ENCODE measurements around the gene DDA1. TPM values are rescaled to one million over a fixed set of nuclear protein-coding genes. Genes with fewer than 3 reads are reported as not detected.

The DDA1 gene
- total and polyA plus RNA-seq, 2 of the 13 experiments (the other 11 are each of a cell fraction or from before 2014, with no cell fraction given): 24.5 to 26.0 TPM

GRCh38 chr19:17358395-17358794, 49.0 kb downstream of the DDA1 start (continued):
- TF ChIP-seq ZEB1 (IDR thresholded peaks at IDR 0.05; ENCODE audit: insufficient replicate concordance, low read depth) (no peak), FOXA3 (CRISPR knock-in tag; IDR thresholded peaks at IDR 0.05) (no peak), SMAD9 (CRISPR knock-in tag; IDR thresholded peaks at IDR 0.05) (no peak), ZNF317 (CRISPR knock-in tag; IDR thresholded peaks at IDR 0.05) (no peak), CENPBD1 (CRISPR knock-in tag; IDR thresholded peaks at IDR 0.05; ENCODE audit: borderline replicate concordance, low read depth) (no peak), ZNF24 (IDR thresholded peaks at IDR 0.05) (no peak), CBX5 (CRISPR knock-in tag; IDR thresholded peaks at IDR 0.05; ENCODE audit: borderline replicate concordance) (no peak)
- TF ChIP-seq, protein P1, sequence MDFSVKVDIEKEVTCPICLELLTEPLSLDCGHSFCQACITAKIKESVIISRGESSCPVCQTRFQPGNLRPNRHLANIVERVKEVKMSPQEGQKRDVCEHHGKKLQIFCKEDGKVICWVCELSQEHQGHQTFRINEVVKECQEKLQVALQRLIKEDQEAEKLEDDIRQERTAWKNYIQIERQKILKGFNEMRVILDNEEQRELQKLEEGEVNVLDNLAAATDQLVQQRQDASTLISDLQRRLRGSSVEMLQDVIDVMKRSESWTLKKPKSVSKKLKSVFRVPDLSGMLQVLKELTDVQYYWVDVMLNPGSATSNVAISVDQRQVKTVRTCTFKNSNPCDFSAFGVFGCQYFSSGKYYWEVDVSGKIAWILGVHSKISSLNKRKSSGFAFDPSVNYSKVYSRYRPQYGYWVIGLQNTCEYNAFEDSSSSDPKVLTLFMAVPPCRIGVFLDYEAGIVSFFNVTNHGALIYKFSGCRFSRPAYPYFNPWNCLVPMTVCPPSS (IDR thresholded peaks at IDR 0.05): no peak

DNA sequence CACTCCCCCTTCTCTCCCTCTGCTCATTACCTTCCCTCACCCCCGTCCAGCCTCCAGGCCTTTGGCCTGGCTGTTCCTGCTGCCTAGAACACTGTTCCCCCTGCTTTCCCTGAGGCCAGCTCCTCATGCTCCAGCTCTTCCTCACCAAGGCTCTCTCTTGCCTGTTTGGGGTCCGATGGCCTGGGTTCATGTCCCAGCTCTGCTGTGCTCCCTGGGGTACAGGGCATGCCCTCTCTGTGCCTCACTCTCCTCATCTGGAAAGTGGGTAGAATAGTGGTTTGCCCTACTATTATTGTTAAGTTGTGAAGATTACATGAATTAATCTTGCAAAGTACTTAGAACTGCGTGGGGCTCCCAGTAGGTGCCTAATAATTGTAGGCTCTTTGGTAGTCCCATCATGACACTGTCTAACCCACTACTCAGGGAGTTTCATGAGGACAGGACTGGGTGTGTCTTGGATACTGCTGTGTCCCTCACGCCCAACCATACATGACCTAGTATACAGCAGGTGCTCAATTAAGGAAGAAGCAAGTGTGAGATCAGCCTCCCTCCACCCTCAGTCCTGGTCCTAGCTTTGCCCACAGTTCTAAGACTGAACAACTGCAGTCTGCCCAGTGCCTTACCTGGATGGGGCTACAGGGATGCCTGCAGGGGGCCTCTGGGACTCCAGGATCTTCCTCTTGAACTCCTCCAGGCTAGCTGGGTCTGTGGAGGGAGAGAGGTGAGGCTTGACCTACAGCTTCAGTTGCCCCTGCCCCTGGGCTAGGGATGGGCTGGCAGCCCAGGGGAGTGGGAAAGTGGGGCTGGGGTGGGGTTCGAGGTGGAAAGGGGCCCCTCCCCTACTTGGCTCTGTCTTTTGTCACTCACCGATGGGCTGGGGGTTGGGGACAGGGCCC, 50.8 kb downstream of the DDA1 start:
- Histone ChIP-seq H3K9me3 (ENCODE audit: low read length) (no peaks in the 10 kb centered on the region), H3K4me3 (replicated peaks in 1 of 3; ENCODE audit: insufficient read depth in 1 of 3, low read depth in 2 of 3, low read length in 3 of 3) (no peak overlapping the region), H3K27ac (ENCODE audit: extremely low read length, insufficient read depth, low read length) (no peak overlapping the region), H3K9ac (ENCODE audit: insufficient read depth, low read depth, low read length) (no peak overlapping the region), H3K36me3 (replicated peaks in 1 of 2; ENCODE audit: control insufficient read depth in 1 of 2, insufficient read depth in 2 of 2, low read length in 2 of 2) (no peaks in the 10 kb centered on the region), H3K4me1 (ENCODE audit: insufficient read depth, low read length) (peaks cover 24% of the 10 kb centered on the region), H3K27me3 (ENCODE audit: control insufficient read depth in 1 of 2, insufficient read depth in 2 of 2, low read length in 2 of 2) (peaks cover 3 to 10% of the 10 kb centered on the region in 2 experiments; a peak in 4 of 5 replicates), H3K4me2 (ENCODE audit: low read depth, low read length) (no peak overlapping the region), H2AFZ (ENCODE audit: low read length) (no peak overlapping the region), H3K79me2 (ENCODE audit: insufficient read depth, low read length) (no peaks in the 10 kb centered on the region), H4K20me1 (ENCODE audit: insufficient read depth, low read length) (no peaks in the 10 kb centered on the region)
- in situ Hi-C loops (cut with HindIII; ENCODE audit: extremely low pct_ligation_motif_present, low pct_unique_long_range_greater_than_20kb) (no loop called here), intact Hi-C loops (cut with micrococcal nuclease; ENCODE audit: unreplicated experiment) (no loop called here)
- ATAC-seq (no peak; the same call in 2 of the 3 replicates), DNase-seq (ENCODE audit: low spot score) (no peak), FAIRE-seq (no peak)
- TF ChIP-seq CAMTA2 (CRISPR knock-in tag; IDR thresholded peaks at IDR 0.05; ENCODE audit: borderline replicate concordance) (no peak), ZNF629 (CRISPR knock-in tag; conservative IDR thresholded peaks at IDR 0.05) (peak; percentile 73), ZKSCAN8 (CRISPR knock-in tag; IDR thresholded peaks at IDR 0.05; ENCODE audit: borderline replicate concordance) (peak; percentile 36; the same call in 1 of the 2 replicates), ZMYM3 (CRISPR knock-in tag; IDR thresholded peaks at IDR 0.05) (0 out of 2 replicates have a peak, but pooled peaks have one; percentile 10), ZNF768 (CRISPR knock-in tag; IDR thresholded peaks at IDR 0.05) (peak; percentile 85)
- 39% methylated on average over 5 of the region's 6 CpGs for WGBS (ENCODE audit: low lambda C conversion rate)
- ChIA-PET POLR2A (no interaction called here), CTCF (ENCODE audit: low intra/inter-chr PET ratio, low total read pairs) (no interaction called here)
- no TSS peak for BruUV-seq (replicated peaks)
